Liver (tissue), 9 donors: ENCODE measurements around the gene FKBP14. TPM values are rescaled to one million over a fixed set of nuclear protein-coding genes. Genes with fewer than 3 reads are reported as not detected.
A peak's percentile ranks its signal among the peaks of the same experiment; 100 is the strongest.
"Not testable (repeated sequence)": the region's sequence is repeated elsewhere in the genome, so short reads cannot be mapped to it uniquely, and the experiment has no call there.

Experiments
- DNase-seq: peaks from one replicate; pipeline ENCODE4 v3.0.0-alpha.2; 2017; ENCODE audit warnings: low spot score
- H3K27ac ChIP-seq, 2 donors: one replicate each; pipeline ENCODE4 v1.7.0; 2013; ENCODE audit warnings: inconsistent platforms in 2 of 2, low read length in 2 of 2, control low read depth in 1 of 2, low read depth in 1 of 2, mild to moderate bottlenecking in 1 of 2
- H3K27me3 ChIP-seq, 4 donors: one replicate each; pipeline versions ENCODE4 v1.6.1 to v1.7.0; 2013; ENCODE audit warnings: low read length in 3 of 4, inconsistent platforms in 1 of 4, mild to moderate bottlenecking in 1 of 4, moderate library complexity in 1 of 4; ENCODE audit not compliant: control insufficient read depth in 4 of 4, insufficient read depth in 4 of 4
- H3K36me3 ChIP-seq, 4 donors: one replicate each; pipeline versions ENCODE4 v1.6.1 to v1.7.0; 2013; ENCODE audit warnings: low read length in 3 of 4, mild to moderate bottlenecking in 3 of 4, low read depth in 1 of 4, moderate library complexity in 1 of 4; ENCODE audit not compliant: control insufficient read depth in 4 of 4, insufficient read depth in 3 of 4
- H3K4me1 ChIP-seq, 4 donors: one replicate each; pipeline versions ENCODE4 v1.6.1 to v1.7.0; 2013; ENCODE audit warnings: low read length in 3 of 4, mild to moderate bottlenecking in 3 of 4, moderate library complexity in 1 of 4; ENCODE audit not compliant: control insufficient read depth in 4 of 4, insufficient read depth in 4 of 4
- H3K4me3 ChIP-seq, 3 donors: one replicate each; pipeline versions ENCODE4 v1.6.1 to v1.7.0; 2013; ENCODE audit warnings: low read length in 3 of 3, control low read depth in 1 of 3, low read depth in 1 of 3, mild to moderate bottlenecking in 1 of 3
- H3K9ac ChIP-seq, 2 donors: one replicate each; pipeline ENCODE4 v1.7.0; 2013; ENCODE audit warnings: low read length in 2 of 2, mild to moderate bottlenecking in 2 of 2, moderate library complexity in 2 of 2, control low read depth in 1 of 2, low read depth in 1 of 2
- H3K9me3 ChIP-seq, 4 donors: one replicate each; pipeline versions ENCODE4 v1.6.1 to v1.7.0; 2013; ENCODE audit warnings: low read length in 3 of 4; ENCODE audit not compliant: control insufficient read depth in 4 of 4
- EGR1 ChIP-seq, 2 donors: IDR thresholded peaks; 2 replicates each; pipeline ENCODE4 v1.6.1; 2016 to 2018; ENCODE audit warnings: antibody characterized with exemption in 2 of 2, low read depth in 2 of 2
- FOXA2 ChIP-seq: IDR thresholded peaks from 2 replicates; pipeline ENCODE4 v1.6.1; 2016; ENCODE audit warnings: antibody characterized with exemption
- GABPA ChIP-seq, 2 donors: IDR thresholded peaks in 1 of 2; conservative IDR thresholded peaks in 1 of 2; 2 replicates each; pipeline ENCODE4 v1.6.1; 2016; ENCODE audit warnings: antibody characterized with exemption in 2 of 2, mild to moderate bottlenecking in 1 of 2, moderate library complexity in 1 of 2
- JUND ChIP-seq, 2 donors: IDR thresholded peaks; 2 replicates each; pipeline ENCODE4 v1.6.1; 2016; ENCODE audit warnings: antibody characterized with exemption in 2 of 2
- NR2F2 ChIP-seq: IDR thresholded peaks from 2 replicates; pipeline ENCODE4 v1.6.1; 2016; ENCODE audit warnings: antibody characterized with exemption
- RAD21 ChIP-seq, 2 donors: IDR thresholded peaks; 2 replicates each; pipeline ENCODE4 v1.6.1; 2016; ENCODE audit warnings: antibody characterized with exemption in 2 of 2, mild to moderate bottlenecking in 2 of 2
- RXRA ChIP-seq, 2 donors: IDR thresholded peaks; 2 replicates each; pipeline ENCODE4 v1.6.1; 2017 to 2018; ENCODE audit warnings: antibody characterized with exemption in 2 of 2, mild to moderate bottlenecking in 1 of 2
- SP1 ChIP-seq: IDR thresholded peaks from 2 replicates; pipeline ENCODE4 v1.6.1; 2018; ENCODE audit warnings: antibody characterized with exemption, mild to moderate bottlenecking
- YY1 ChIP-seq: IDR thresholded peaks from 2 replicates; pipeline ENCODE4 v1.6.1; 2016; ENCODE audit warnings: antibody characterized with exemption, mild to moderate bottlenecking
- WGBS: extraction: QIAGEN DNeasy Blood & Tissue Kit; methylation state at CpG from one replicate; pipeline ENCODE4 v1.1.7; 2013; 5-methylcytosine and 5-hydroxymethylcytosine counted together
- polyA plus RNA-seq, 2 donors: library from polyadenylated mRNA; stranded (reverse) in 1 of 2; unstranded in 1 of 2; fragments of 200-250 nt in 1 of 2; fragments of >200 nt in 1 of 2; fragmentation: Nextera tagmentation in 1 of 2; extraction: Ambion mirVana in 1 of 2; gene quantifications; one replicate each; pipeline versions ENCODE4 v1.2.1 to v1.2.3, GENCODE V29; 2013 to 2015
- total RNA-seq, 2 donors: library from RNA; depleted of rRNA; stranded (reverse); fragments of >200 nt; gene quantifications; one replicate each; pipeline ENCODE4 v1.2.3, GENCODE V29; 2014
- TF ChIP-seq, protein P1 (sequence below): fragments of 150-350 bp; IDR thresholded peaks from 2 replicates; pipeline ENCODE4 v1.5.1; 2017; ENCODE audit warnings: improper control_type of control experiment, low read depth, low read length; ENCODE audit not compliant: missing input control
- donor health status: healthy.
- donor health status: healthy.
- donor health status: healthy.
- donor health status: healthy.
- donor health status: healthy.

Gene FKBP14
- total and polyA plus RNA-seq, 4 donors: 2.6 to 6.1 (median 3.5) TPM

DNA sequence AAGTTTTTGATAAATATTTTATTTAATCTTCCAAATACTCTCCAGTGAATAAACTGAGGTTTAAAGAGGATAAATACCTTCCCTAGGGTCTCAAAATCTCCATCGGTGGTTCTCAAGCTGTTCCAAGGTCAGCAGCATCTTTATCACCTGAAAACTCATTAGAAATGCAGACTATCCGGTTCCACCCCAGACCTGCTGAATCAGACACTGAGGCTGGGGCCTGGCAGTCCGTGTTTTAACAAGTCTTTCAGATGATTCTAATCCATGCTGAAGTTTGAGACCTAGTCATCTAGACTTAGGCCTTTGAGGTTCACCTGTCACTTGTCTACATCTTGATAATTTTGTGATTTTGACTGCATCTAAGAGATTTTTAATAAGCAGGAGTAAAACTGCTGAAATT, 39.2 kb upstream of the FKBP14 start (continued):
- TF ChIP-seq, protein P1, sequence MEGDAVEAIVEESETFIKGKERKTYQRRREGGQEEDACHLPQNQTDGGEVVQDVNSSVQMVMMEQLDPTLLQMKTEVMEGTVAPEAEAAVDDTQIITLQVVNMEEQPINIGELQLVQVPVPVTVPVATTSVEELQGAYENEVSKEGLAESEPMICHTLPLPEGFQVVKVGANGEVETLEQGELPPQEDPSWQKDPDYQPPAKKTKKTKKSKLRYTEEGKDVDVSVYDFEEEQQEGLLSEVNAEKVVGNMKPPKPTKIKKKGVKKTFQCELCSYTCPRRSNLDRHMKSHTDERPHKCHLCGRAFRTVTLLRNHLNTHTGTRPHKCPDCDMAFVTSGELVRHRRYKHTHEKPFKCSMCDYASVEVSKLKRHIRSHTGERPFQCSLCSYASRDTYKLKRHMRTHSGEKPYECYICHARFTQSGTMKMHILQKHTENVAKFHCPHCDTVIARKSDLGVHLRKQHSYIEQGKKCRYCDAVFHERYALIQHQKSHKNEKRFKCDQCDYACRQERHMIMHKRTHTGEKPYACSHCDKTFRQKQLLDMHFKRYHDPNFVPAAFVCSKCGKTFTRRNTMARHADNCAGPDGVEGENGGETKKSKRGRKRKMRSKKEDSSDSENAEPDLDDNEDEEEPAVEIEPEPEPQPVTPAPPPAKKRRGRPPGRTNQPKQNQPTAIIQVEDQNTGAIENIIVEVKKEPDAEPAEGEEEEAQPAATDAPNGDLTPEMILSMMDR: no peak
- TF ChIP-seq EGR1 (IDR thresholded peaks at IDR 0.05; ENCODE audit: low read depth in 2 of 2) (no peak), GABPA (IDR thresholded peaks at IDR 0.05 in 1 of 2, conservative IDR thresholded peaks at IDR 0.05 in 1 of 2) (no peak), SP1 (no peak), RXRA (IDR thresholded peaks at IDR 0.05) (no peak), JUND (IDR thresholded peaks at IDR 0.05) (no peak), FOXA2 (no peak)

DNA sequence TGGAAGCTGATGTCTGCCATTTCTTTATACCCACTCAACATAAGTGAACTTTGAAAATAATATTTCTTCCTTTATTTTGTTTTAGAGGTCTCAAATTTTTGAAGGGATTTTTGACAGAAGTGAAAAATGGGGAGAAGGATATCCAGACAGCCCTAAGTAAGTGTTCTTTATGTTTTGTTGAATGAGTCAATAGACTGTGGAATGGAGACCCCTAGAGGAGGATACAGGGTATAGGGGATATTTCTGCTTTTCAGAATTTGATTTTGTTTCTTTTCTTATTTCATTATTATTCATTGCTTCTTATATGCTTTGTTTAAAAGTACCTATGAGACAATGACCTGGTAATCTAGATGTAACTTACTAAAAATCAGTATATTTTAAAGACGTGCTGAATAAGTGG, 36.1 kb upstream of the FKBP14 start:
- peaks cover 0 to 3% (median under 1%) of the 10 kb centered on the region in 4 donors for H3K36me3 ChIP-seq

GRCh38 chr7:30061786-30062185, 35.3 kb upstream of the FKBP14 start:
- H3K9me3 ChIP-seq, H3K36me3 ChIP-seq, H3K27ac ChIP-seq, H3K4me3 ChIP-seq, H3K27me3 ChIP-seq, DNase-seq, H3K9ac ChIP-seq, H3K4me1 ChIP-seq: not testable (repeated sequence)
- WGBS: 17% methylated on average over 3 of the region's 3 CpGs
- peak; percentile 69 to 74 for TF ChIP-seq RAD21 (IDR thresholded peaks at IDR 0.05)
- TF ChIP-seq, protein P1: peak; percentile 49

More for the DNA sequence above, 36.1 kb upstream of the FKBP14 start:
- no peaks in the 10 kb centered on the region for H3K9me3 ChIP-seq
- H3K27ac ChIP-seq: no peak overlapping the region
- H3K4me1 ChIP-seq: no peaks in the 10 kb centered on the region
- no peak for DNase-seq
- H3K4me3 ChIP-seq: no peak overlapping the region
- H3K27me3 ChIP-seq: no peaks in the 10 kb centered on the region
- WGBS: 74% methylated on average over 1 of the region's 1 CpG
- TF ChIP-seq YY1: no peak
- TF ChIP-seq, protein P1: peak; percentile 52
- peak; percentile 72 to 73 for TF ChIP-seq RAD21 (IDR thresholded peaks at IDR 0.05)
- TF ChIP-seq NR2F2: no peak
- TF ChIP-seq GABPA (IDR thresholded peaks at IDR 0.05 in 1 of 2, conservative IDR thresholded peaks at IDR 0.05 in 1 of 2): no peak
- H3K9ac ChIP-seq: no peak overlapping the region
